ENCODE results near the gene PHKB.

GRCh38 chr16:47431960-47432359 is 29.2 kb upstream of the PHKB start:
- TF ChIP-seq POLR2A (IDR thresholded peaks at IDR 0.05; ENCODE audit: low read depth, low read length) (no peak), POLR2AphosphoS5 (IDR thresholded peaks at IDR 0.05; ENCODE audit: low read depth, low read length) (no peak), TAF1 (IDR thresholded peaks at IDR 0.05; ENCODE audit: borderline replicate concordance, low read depth, low read length) (no peak)

Measured in GM12892 (cell line).